GM13976 (cell line): Measurements from ENCODE around the gene DPP8.
"Not testable (repeated sequence)": the region's sequence is repeated elsewhere in the genome, so short reads cannot be mapped to it uniquely, and the experiment has no call there.

Experiments used
- DNase-seq: peaks from one replicate; pipeline ENCODE4 v3.0.0; 2012; ENCODE audit warnings: low spot score
- in situ Hi-C: fragments of 300-500 bp; cut with MboI; formaldehyde crosslinking; loops from one replicate; pipeline ENCODE4 v1.12.0; 2022; ENCODE audit warnings: low sequenced_read_pairs, mixed read lengths, inconsistent platforms; ENCODE audit not compliant: unreplicated experiment
- TF ChIP-seq, protein P1 (sequence below): IDR thresholded peaks from 2 replicates; pipeline ENCODE4 v1.5.1; 2012; ENCODE audit warnings: borderline replicate concordance, mild to moderate bottlenecking; ENCODE audit not compliant: insufficient read depth; ENCODE audit errors: extremely low read depth, missing control alignments, control extremely low read depth

DPP8 gene

GRCh38 chr15:65470866-65471265 is 46.6 kb downstream of the DPP8 start:
- TF ChIP-seq, protein P1, sequence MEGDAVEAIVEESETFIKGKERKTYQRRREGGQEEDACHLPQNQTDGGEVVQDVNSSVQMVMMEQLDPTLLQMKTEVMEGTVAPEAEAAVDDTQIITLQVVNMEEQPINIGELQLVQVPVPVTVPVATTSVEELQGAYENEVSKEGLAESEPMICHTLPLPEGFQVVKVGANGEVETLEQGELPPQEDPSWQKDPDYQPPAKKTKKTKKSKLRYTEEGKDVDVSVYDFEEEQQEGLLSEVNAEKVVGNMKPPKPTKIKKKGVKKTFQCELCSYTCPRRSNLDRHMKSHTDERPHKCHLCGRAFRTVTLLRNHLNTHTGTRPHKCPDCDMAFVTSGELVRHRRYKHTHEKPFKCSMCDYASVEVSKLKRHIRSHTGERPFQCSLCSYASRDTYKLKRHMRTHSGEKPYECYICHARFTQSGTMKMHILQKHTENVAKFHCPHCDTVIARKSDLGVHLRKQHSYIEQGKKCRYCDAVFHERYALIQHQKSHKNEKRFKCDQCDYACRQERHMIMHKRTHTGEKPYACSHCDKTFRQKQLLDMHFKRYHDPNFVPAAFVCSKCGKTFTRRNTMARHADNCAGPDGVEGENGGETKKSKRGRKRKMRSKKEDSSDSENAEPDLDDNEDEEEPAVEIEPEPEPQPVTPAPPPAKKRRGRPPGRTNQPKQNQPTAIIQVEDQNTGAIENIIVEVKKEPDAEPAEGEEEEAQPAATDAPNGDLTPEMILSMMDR: no peak
- in situ Hi-C loops: no loop called here
- DNase-seq: no peak

- in situ Hi-C loops: no loop called here
- DNase-seq: no peak
- TF ChIP-seq, protein P1: no peak
Measured at GRCh38 chr15:65468229-65468909, 49.1 kb downstream of the DPP8 start.

- TF ChIP-seq, protein P1: no peak
- in situ Hi-C loops: no loop called here
- no peak for DNase-seq
Measured at GRCh38 chr15:65466901-65467300, 50.6 kb downstream of the DPP8 start.

DNA sequence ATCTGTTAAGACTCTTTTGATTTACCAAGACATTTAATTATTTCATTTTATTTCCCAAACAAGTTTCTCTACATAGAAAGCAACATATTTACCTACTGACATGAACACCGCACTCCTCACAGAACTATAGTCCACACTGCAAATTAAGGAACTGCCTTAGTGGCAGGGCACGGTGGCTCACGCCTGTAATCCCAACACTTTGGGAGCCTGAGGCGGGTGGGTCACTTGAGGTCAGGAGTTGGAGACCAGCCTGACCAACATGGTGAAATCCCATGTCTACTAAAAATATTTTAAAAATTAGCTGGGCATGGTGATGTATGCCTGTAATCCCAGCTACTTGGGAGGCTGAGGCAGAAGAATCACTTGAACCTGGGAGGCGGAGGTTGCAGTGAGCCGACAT is 54.4 kb downstream of the DPP8 start:
- in situ Hi-C loops, DNase-seq: not testable (repeated sequence)

DNA sequence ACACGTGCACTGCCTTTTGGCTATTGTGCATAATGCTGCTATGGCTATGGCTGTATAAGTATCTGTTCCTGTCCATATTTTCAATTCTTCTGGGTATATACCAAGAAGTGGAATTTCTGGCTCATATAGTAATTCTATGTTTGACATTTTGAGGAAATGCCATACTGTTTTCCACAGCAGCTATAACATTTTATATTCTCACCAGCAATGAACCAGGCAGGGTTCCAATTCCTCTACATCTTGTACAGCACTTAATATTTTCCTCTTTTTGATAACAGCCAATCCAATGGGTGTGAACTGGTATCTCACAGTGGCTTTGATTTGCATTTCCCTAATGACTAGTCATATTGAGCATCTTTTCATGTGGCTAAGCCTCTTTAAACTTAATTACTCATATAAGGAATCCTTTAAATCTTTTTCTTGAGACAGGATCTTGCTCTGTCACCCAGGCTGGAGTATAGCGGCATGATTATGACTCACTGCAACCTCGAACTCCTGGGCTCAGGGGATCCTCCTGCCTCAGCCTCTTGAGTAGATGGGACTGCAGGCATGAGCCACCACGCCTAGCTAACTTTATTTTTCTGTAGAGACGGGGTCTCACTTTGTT is 56.6 kb downstream of the DPP8 start:
- TF ChIP-seq, protein P1: no peak
- in situ Hi-C loops: no loop called here
- DNase-seq: no peak

DNA sequence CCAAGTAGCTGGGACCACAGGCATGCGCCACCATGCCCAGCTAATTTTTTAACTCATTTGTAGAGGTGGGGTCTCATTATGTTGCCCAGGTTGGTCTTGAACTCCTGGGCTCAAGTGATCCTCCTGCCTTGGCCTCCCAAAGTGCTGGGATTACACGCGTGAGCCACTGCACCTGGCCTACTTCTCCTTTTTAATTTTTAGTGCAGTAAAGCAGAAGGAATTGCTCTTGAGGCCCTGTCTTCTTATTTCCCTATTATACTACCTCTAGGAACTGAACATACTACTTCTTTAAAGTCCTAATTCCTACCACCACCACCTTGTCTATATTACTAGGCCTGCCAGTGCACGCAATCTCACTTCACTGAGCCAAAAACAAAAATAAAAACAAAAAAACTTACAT is 62.2 kb downstream of the DPP8 start:
- in situ Hi-C loops, DNase-seq: not testable (repeated sequence)

- DNase-seq: no peak
- TF ChIP-seq, protein P1: no peak
- in situ Hi-C loops: no loop called here
Measured at GRCh38 chr15:65451989-65452388, 65.5 kb downstream of the DPP8 start.

DNA sequence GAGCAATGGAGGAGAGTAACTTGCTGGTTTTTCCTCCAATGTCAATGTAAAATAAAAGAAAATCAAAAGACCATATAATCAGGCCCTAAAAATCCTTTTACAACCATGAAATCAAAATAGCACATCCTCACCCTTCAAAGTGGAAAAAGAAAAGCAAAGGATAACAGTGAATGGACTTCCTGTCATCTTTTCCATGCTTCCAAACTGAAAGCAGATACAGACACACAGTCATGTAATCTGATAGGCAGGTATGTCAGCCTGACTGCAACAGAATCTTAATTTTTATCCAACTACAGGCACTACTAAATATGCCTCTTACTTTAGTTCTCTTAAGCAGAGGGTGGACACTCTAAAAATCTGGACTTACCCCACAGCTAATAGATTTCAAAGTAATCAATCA is 66.9 kb downstream of the DPP8 start:
- DNase-seq: no peak
- in situ Hi-C loops: no loop called here
- TF ChIP-seq, protein P1: no peak
